Osteocyte (in vitro differentiated cells): ENCODE data around the gene STRN. TPM values are rescaled to one million over a fixed set of nuclear protein-coding genes. Genes with fewer than 3 reads are reported as not detected.
A peak's percentile ranks its signal among the peaks of the same experiment; 100 is the strongest.
"Not testable (repeated sequence)": the region's sequence is repeated elsewhere in the genome, so short reads cannot be mapped to it uniquely, and the experiment has no call there.

Experiments
- DNase-seq: peaks from one replicate; pipeline ENCODE4 v3.0.0; 2021; ENCODE audit warnings: mixed read lengths; ENCODE audit not compliant: unreplicated experiment; ENCODE audit errors: extremely low spot score
- H3K27ac Mint-ChIP-seq: one replicate; pipeline ENCODE4 v1.8.0; 2021; ENCODE audit warnings: mild to moderate bottlenecking, mixed read lengths; ENCODE audit not compliant: unreplicated experiment
- H3K27me3 Mint-ChIP-seq: one replicate; pipeline ENCODE4 v1.8.0; 2021; ENCODE audit warnings: mixed read lengths; ENCODE audit not compliant: unreplicated experiment
- H3K36me3 Mint-ChIP-seq: one replicate; pipeline ENCODE4 v1.8.0; 2021; ENCODE audit warnings: mixed read lengths; ENCODE audit not compliant: unreplicated experiment
- H3K4me1 Mint-ChIP-seq: one replicate; pipeline ENCODE4 v1.8.0; 2021; ENCODE audit warnings: mixed read lengths; ENCODE audit not compliant: unreplicated experiment
- H3K4me3 Mint-ChIP-seq: one replicate; pipeline ENCODE4 v1.8.0; 2021; ENCODE audit warnings: mild to moderate bottlenecking, moderate library complexity, mixed read lengths; ENCODE audit not compliant: unreplicated experiment
- H3K9me3 Mint-ChIP-seq: one replicate; pipeline ENCODE4 v1.8.0; 2021; ENCODE audit warnings: mixed read lengths; ENCODE audit not compliant: unreplicated experiment
- total RNA-seq: library from RNA; stranded (reverse); gene quantifications from 2 replicates; pipeline ENCODE4 v1.2.1, GENCODE V29; 2021
- TF ChIP-seq, protein P1 (sequence below): fragments of 200-600 bp; sonication (generic); IDR thresholded peaks from 2 replicates; pipeline ENCODE4 v1.5.0; 2021; ENCODE audit warnings: antibody characterized with exemption, mild to moderate bottlenecking, moderate library complexity

The STRN gene
- total RNA-seq, 1 donor from 2014 or later = 27.2 TPM

DNA sequence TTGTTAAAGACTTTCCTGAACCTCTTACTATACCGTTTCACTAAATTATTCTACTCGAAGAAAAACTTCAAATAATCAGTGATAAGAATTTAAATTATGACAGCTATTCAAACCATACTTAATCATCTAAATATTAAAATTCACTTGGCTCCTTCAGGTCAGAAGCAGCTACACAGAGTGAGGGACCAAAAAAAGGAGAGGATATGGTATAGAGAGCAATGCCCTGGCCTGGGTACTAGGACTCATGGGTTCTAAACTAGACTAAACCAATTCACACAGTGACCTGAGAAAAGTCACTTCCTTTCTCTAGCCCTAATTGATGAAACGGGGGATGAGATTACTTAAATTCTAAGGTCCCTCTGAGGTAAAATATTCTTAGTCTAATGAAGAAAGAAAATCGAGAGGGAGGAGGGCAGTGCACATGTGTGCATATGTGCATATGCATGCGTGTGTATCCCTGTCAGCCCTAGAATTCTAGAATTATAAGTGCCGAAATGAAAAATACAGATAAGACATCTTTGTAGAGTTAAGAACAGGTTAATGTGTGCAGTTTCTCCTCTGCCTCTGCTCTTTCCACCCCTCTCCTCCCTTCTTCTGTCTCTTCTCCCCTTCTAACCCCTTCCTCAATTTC is 11.2 kb downstream of the STRN start:
- Mint-ChIP-seq H3K27ac (peak overlapping the region; percentile 23), H3K27me3 (no peaks in the 10 kb centered on the region), H3K4me1 (peaks cover 32% of the 10 kb centered on the region), H3K36me3 (peaks cover 4% of the 10 kb centered on the region), H3K4me3 (no peak overlapping the region), H3K9me3 (no peaks in the 10 kb centered on the region)
- TF ChIP-seq, protein P1, sequence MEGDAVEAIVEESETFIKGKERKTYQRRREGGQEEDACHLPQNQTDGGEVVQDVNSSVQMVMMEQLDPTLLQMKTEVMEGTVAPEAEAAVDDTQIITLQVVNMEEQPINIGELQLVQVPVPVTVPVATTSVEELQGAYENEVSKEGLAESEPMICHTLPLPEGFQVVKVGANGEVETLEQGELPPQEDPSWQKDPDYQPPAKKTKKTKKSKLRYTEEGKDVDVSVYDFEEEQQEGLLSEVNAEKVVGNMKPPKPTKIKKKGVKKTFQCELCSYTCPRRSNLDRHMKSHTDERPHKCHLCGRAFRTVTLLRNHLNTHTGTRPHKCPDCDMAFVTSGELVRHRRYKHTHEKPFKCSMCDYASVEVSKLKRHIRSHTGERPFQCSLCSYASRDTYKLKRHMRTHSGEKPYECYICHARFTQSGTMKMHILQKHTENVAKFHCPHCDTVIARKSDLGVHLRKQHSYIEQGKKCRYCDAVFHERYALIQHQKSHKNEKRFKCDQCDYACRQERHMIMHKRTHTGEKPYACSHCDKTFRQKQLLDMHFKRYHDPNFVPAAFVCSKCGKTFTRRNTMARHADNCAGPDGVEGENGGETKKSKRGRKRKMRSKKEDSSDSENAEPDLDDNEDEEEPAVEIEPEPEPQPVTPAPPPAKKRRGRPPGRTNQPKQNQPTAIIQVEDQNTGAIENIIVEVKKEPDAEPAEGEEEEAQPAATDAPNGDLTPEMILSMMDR = no peak
- DNase-seq = no peak

GRCh38 chr2:36952748-36953197 is 13.6 kb downstream of the STRN start:
- TF ChIP-seq, protein P1 = no peak

DNA sequence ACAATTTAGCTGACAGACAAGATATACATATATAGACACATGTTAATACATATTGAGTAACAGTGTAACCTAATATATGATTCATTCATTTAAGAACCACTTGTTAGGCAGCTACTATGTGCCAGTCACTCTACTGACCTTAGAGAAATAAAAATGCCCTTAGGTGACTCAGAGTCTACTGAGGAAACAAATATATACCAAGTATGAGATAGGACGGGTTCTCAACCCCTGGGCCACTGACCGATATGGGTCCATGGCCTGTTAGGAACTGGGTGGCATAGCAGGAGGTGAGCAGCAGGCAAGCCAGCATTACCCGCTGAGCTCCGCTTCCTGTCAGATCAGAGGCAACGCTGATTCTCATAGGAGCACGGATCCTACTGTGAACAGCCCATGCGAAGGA is 14.8 kb downstream of the STRN start:
- Mint-ChIP-seq H3K27me3 (no peaks in the 10 kb centered on the region), H3K9me3 (no peaks in the 10 kb centered on the region), H3K4me3 (no peak overlapping the region), H3K27ac (peak overlapping the region; percentile 37), H3K36me3 (no peaks in the 10 kb centered on the region), H3K4me1 (peaks cover 38% of the 10 kb centered on the region)
- no peak for DNase-seq
- TF ChIP-seq, protein P1 = no peak

More at GRCh38 chr2:36952748-36953197, 13.6 kb downstream of the STRN start:
- H3K4me1 Mint-ChIP-seq = peaks cover 37% of the 10 kb centered on the region
- no peak overlapping the region for H3K27ac Mint-ChIP-seq
- DNase-seq = no peak
- no peaks in the 10 kb centered on the region for H3K9me3 Mint-ChIP-seq
- no peaks in the 10 kb centered on the region for H3K27me3 Mint-ChIP-seq
- H3K36me3 Mint-ChIP-seq = no peaks in the 10 kb centered on the region
- no peak overlapping the region for H3K4me3 Mint-ChIP-seq

GRCh38 chr2:36951027-36951518 is 15.3 kb downstream of the STRN start:
- no peaks in the 10 kb centered on the region for H3K27me3 Mint-ChIP-seq
- no peak overlapping the region for H3K4me3 Mint-ChIP-seq
- DNase-seq = no peak
- peaks cover 42% of the 10 kb centered on the region for H3K4me1 Mint-ChIP-seq
- TF ChIP-seq, protein P1 = no peak
- peak overlapping the region; percentile 37 for H3K27ac Mint-ChIP-seq
- H3K9me3 Mint-ChIP-seq = no peaks in the 10 kb centered on the region
- H3K36me3 Mint-ChIP-seq = no peaks in the 10 kb centered on the region

DNA sequence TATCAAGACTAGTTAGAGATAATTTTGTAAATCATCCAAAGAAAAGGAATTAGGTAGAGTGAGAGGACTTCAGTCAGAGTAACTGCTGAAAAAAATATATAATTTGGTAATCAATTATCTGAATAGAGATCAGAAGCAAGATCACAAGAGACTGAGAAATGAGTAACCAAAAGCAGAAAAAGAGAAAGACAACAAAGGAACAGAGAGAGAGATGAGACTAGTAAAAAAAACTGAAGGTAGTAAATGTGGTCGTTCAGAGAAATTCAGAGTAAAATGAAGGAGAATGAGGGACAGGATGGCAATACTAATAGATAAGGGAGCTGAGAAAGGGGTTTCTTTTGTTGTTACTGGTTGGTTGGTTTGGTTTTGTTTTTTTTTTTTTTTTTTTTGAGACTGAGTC is 16.5 kb downstream of the STRN start:
- TF ChIP-seq, protein P1 = no peak
- H3K4me1 Mint-ChIP-seq = peaks cover 50% of the 10 kb centered on the region
- no peak for DNase-seq
- no peak overlapping the region for H3K4me3 Mint-ChIP-seq
- no peaks in the 10 kb centered on the region for H3K36me3 Mint-ChIP-seq
- no peaks in the 10 kb centered on the region for H3K9me3 Mint-ChIP-seq
- peak overlapping the region; percentile 33 for H3K27ac Mint-ChIP-seq
- H3K27me3 Mint-ChIP-seq = no peaks in the 10 kb centered on the region

GRCh38 chr2:36945240-36945639 is 21.1 kb downstream of the STRN start:
- H3K27me3 Mint-ChIP-seq, H3K36me3 Mint-ChIP-seq, DNase-seq, H3K9me3 Mint-ChIP-seq, H3K4me3 Mint-ChIP-seq: not testable (repeated sequence)
- H3K4me1 Mint-ChIP-seq = peaks cover 21% of the 10 kb centered on the region
- peak overlapping the region; percentile 68 for H3K27ac Mint-ChIP-seq
